ENCODE measurements around the gene JMY. TPM values are rescaled to one million over a fixed set of nuclear protein-coding genes. Genes with fewer than 3 reads are reported as not detected.
A peak's percentile ranks its signal among the peaks of the same experiment; 100 is the strongest.

JMY gene
- polyA plus RNA-seq, 1 experiment: 2.1 TPM

- Histone ChIP-seq H3K27me3 (ENCODE audit: control insufficient read depth, insufficient read depth, low read length) (no peaks in the 10 kb centered on the region), H3K4me3 (ENCODE audit: low read depth, low read length) (no peak overlapping the region), H3K36me3 (ENCODE audit: control insufficient read depth, insufficient read depth, low read length) (peaks cover 1% of the 10 kb centered on the region; the same call in 1 of the 2 replicates)
- ChIA-PET CTCF (no interaction called here), POLR2A (interaction anchor here (0.6 kb wide), 1 partner anchor 111 kb away, joined by 4 read pairs; no protein-coding TSS in a partner anchor)
- TF ChIP-seq CTCF (IDR thresholded peaks at IDR 0.05; ENCODE audit: insufficient read depth, low read depth, low read length): no peak
- no peak for DNase-seq (ENCODE audit: low read depth)
These were observed 61.7 kb downstream of the JMY start for GRCh38 chr5:79297661-79298060.

- no peak for TF ChIP-seq CTCF (IDR thresholded peaks at IDR 0.05; ENCODE audit: insufficient read depth, low read depth, low read length)
- POLR2A ChIA-PET: no interaction called here
- Histone ChIP-seq H3K27me3 (ENCODE audit: control insufficient read depth, insufficient read depth, low read length) (no peaks in the 10 kb centered on the region), H3K4me3 (ENCODE audit: low read depth, low read length) (no peak overlapping the region), H3K36me3 (ENCODE audit: control insufficient read depth, insufficient read depth, low read length) (peaks cover 1% of the 10 kb centered on the region)
- CTCF ChIA-PET: no interaction called here
- peak; percentile 28 for DNase-seq (ENCODE audit: low read depth)
These were observed 65.2 kb downstream of the JMY start for GRCh38 chr5:79301046-79301712.

GRCh38 chr5:79302454-79302853, 66.5 kb downstream of the JMY start:
- H3K36me3 ChIP-seq (ENCODE audit: control insufficient read depth, insufficient read depth, low read length): peaks cover 1% of the 10 kb centered on the region
- no peak overlapping the region for H3K4me3 ChIP-seq (ENCODE audit: low read depth, low read length)
- TF ChIP-seq CTCF (IDR thresholded peaks at IDR 0.05; ENCODE audit: insufficient read depth, low read depth, low read length): no peak
- no peak for DNase-seq (ENCODE audit: low read depth)
- CTCF ChIA-PET: no interaction called here
- POLR2A ChIA-PET: no interaction called here
- H3K27me3 ChIP-seq (ENCODE audit: control insufficient read depth, insufficient read depth, low read length): no peaks in the 10 kb centered on the region

- no peak overlapping the region for H3K4me3 ChIP-seq (ENCODE audit: low read depth, low read length)
- ChIA-PET CTCF (interaction anchor here (0.7 kb wide), 1 partner anchor 213 kb away, joined by 3 read pairs; no protein-coding TSS in a partner anchor), POLR2A (interaction anchor here (0.6 to 0.7 kb wide), 2 partner anchors 12 to 65 kb away, joined by 4 read pairs; no protein-coding TSS in a partner anchor)
- DNase-seq (ENCODE audit: low read depth): no peak
- H3K36me3 ChIP-seq (ENCODE audit: control insufficient read depth, insufficient read depth, low read length): peaks cover 1% of the 10 kb centered on the region
- no peak for TF ChIP-seq CTCF (IDR thresholded peaks at IDR 0.05; ENCODE audit: insufficient read depth, low read depth, low read length)
- no peaks in the 10 kb centered on the region for H3K27me3 ChIP-seq (ENCODE audit: control insufficient read depth, insufficient read depth, low read length)
These were observed 69.8 kb downstream of the JMY start for GRCh38 chr5:79305706-79306105.

GRCh38 chr5:79318935-79319614, 83.1 kb downstream of the JMY start:
- ChIA-PET POLR2A (no interaction called here), CTCF (interaction anchor here (1.0 kb wide), 1 partner anchor 18 kb away, joined by 3 read pairs; no protein-coding TSS in a partner anchor)
- DNase-seq (ENCODE audit: low read depth): peak; percentile 76
- no peak for TF ChIP-seq CTCF (IDR thresholded peaks at IDR 0.05; ENCODE audit: insufficient read depth, low read depth, low read length)
- Histone ChIP-seq H3K36me3 (ENCODE audit: control insufficient read depth, insufficient read depth, low read length) (peaks cover 6% of the 10 kb centered on the region; the same call in 1 of the 2 replicates), H3K4me3 (ENCODE audit: low read depth, low read length) (no peak overlapping the region), H3K27me3 (ENCODE audit: control insufficient read depth, insufficient read depth, low read length) (no peaks in the 10 kb centered on the region)
